Parathyroid adenoma (tissue), 2 donors: ENCODE data around the gene RNF10.

ENCODE experiments used
- H2AFZ ChIP-seq: fragments of 300-600 bp; sonication (generic); one replicate; pipeline ENCODE4 v1.7.0; 2017; ENCODE audit warnings: antibody characterized with exemption, mild to moderate bottlenecking
- H3K27ac ChIP-seq: fragments of 300-600 bp; sonication (generic); one replicate; pipeline ENCODE4 v1.7.0; 2017
- H3K27me3 ChIP-seq: fragments of 300-600 bp; sonication (generic); one replicate; pipeline ENCODE4 v1.7.0; 2017; ENCODE audit warnings: low read length; ENCODE audit not compliant: control insufficient read depth, insufficient read depth
- H3K36me3 ChIP-seq: fragments of 300-600 bp; sonication (generic); one replicate; pipeline ENCODE4 v1.7.0; 2017; ENCODE audit warnings: low read length; ENCODE audit not compliant: control insufficient read depth, insufficient read depth
- H3K4me1 ChIP-seq: fragments of 300-600 bp; sonication (generic); one replicate; pipeline ENCODE4 v1.7.0; 2017; ENCODE audit warnings: control low read depth
- H3K4me2 ChIP-seq: fragments of 300-600 bp; sonication (generic); one replicate; pipeline ENCODE4 v1.7.0; 2017; ENCODE audit warnings: low read length
- H3K4me3 ChIP-seq: fragments of 300-600 bp; sonication (generic); one replicate; pipeline ENCODE4 v1.7.0; 2017; ENCODE audit warnings: low read depth, low read length
- H3K79me2 ChIP-seq: fragments of 300-600 bp; sonication (generic); one replicate; pipeline ENCODE4 v1.7.0; 2017; ENCODE audit warnings: control low read depth
- H3K9ac ChIP-seq: fragments of 300-600 bp; sonication (generic); one replicate; pipeline ENCODE4 v1.7.0; 2017; ENCODE audit warnings: mild to moderate bottlenecking
- H3K9me3 ChIP-seq: fragments of 300-600 bp; sonication (generic); one replicate; pipeline ENCODE4 v1.7.0; 2017; ENCODE audit warnings: low read length; ENCODE audit not compliant: control insufficient read depth
- TF ChIP-seq, protein P1 (sequence below): fragments of 300-600 bp; sonication (generic); IDR thresholded peaks from one replicate; pipeline ENCODE4 v1.7.0; 2017; ENCODE audit warnings: antibody characterized with exemption, mild to moderate bottlenecking
- donor health status: primary hyperparathyroidism.

The RNF10 gene

GRCh38 chr12:120573560-120573959, 39.4 kb downstream of the RNF10 start:
- no peak overlapping the region for H3K4me2 ChIP-seq
- no peaks in the 10 kb centered on the region for H3K36me3 ChIP-seq
- H2AFZ ChIP-seq = no peak overlapping the region
- no peaks in the 10 kb centered on the region for H3K4me1 ChIP-seq
- H3K9me3 ChIP-seq = no peaks in the 10 kb centered on the region
- no peak overlapping the region for H3K9ac ChIP-seq
- no peak overlapping the region for H3K4me3 ChIP-seq
- H3K79me2 ChIP-seq = peaks cover 6% of the 10 kb centered on the region
- no peaks in the 10 kb centered on the region for H3K27me3 ChIP-seq
- TF ChIP-seq, protein P1, sequence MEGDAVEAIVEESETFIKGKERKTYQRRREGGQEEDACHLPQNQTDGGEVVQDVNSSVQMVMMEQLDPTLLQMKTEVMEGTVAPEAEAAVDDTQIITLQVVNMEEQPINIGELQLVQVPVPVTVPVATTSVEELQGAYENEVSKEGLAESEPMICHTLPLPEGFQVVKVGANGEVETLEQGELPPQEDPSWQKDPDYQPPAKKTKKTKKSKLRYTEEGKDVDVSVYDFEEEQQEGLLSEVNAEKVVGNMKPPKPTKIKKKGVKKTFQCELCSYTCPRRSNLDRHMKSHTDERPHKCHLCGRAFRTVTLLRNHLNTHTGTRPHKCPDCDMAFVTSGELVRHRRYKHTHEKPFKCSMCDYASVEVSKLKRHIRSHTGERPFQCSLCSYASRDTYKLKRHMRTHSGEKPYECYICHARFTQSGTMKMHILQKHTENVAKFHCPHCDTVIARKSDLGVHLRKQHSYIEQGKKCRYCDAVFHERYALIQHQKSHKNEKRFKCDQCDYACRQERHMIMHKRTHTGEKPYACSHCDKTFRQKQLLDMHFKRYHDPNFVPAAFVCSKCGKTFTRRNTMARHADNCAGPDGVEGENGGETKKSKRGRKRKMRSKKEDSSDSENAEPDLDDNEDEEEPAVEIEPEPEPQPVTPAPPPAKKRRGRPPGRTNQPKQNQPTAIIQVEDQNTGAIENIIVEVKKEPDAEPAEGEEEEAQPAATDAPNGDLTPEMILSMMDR = no peak
- H3K27ac ChIP-seq = no peak overlapping the region

DNA sequence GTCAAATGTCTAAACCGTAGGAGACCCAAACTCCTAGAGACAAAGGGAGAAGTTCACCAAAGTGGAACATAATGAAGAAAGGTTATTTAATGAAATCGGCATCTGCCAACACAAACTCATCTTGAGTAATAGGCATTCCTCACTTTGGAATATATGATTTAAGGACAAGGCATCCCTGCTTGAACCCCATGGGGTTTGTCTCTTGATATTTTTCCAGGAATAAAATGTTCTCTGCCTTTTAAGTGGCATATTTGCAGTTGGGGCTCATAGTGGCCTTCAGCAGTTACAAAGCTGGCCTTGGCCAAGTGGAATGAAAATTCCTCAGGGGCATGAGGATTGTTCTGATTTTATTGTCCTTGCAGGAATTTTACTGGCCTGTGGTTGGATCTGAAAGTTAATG, 40.0 kb downstream of the RNF10 start:
- no peaks in the 10 kb centered on the region for H3K27me3 ChIP-seq
- no peak overlapping the region for H3K4me2 ChIP-seq
- H3K9ac ChIP-seq = no peak overlapping the region
- H2AFZ ChIP-seq = no peak overlapping the region
- TF ChIP-seq, protein P1 = no peak
- no peaks in the 10 kb centered on the region for H3K36me3 ChIP-seq
- H3K9me3 ChIP-seq = no peaks in the 10 kb centered on the region
- peaks cover 6% of the 10 kb centered on the region for H3K79me2 ChIP-seq
- no peaks in the 10 kb centered on the region for H3K4me1 ChIP-seq
- H3K27ac ChIP-seq = no peak overlapping the region
- H3K4me3 ChIP-seq = no peak overlapping the region

- TF ChIP-seq, protein P1 = no peak
- no peak overlapping the region for H3K27ac ChIP-seq
- no peaks in the 10 kb centered on the region for H3K27me3 ChIP-seq
- no peaks in the 10 kb centered on the region for H3K4me1 ChIP-seq
- H3K9me3 ChIP-seq = no peaks in the 10 kb centered on the region
- peaks cover under 1% of the 10 kb centered on the region for H3K79me2 ChIP-seq
- no peak overlapping the region for H3K9ac ChIP-seq
- no peak overlapping the region for H3K4me3 ChIP-seq
- H3K36me3 ChIP-seq = no peaks in the 10 kb centered on the region
- H2AFZ ChIP-seq = no peak overlapping the region
- H3K4me2 ChIP-seq = no peak overlapping the region
These were observed 45.0 kb downstream of the RNF10 start for GRCh38 chr12:120579179-120579578.

GRCh38 chr12:120580787-120581723, 46.9 kb downstream of the RNF10 start, which contains the start of gene POP5:
POP5 (minus strand) TSS chr12:120581402; CDS start chr12:120581362, 40 bp downstream.
- Histone ChIP-seq H2AFZ (peak within 1 kb of the TSS; percentile 94), H3K9me3 (no peaks in the 10 kb centered on the region), H3K79me2 (no peaks in the 10 kb centered on the region), H3K9ac (peak within 1 kb of the TSS; percentile 43), H3K4me2 (peak within 1 kb of the TSS; percentile 100), H3K36me3 (no peaks in the 10 kb centered on the region), H3K27me3 (no peaks in the 10 kb centered on the region), H3K27ac (peak within 1 kb of the TSS; percentile 62), H3K4me3 (peak within 1 kb of the TSS; percentile 99), H3K4me1 (no peaks in the 10 kb centered on the region)
- TF ChIP-seq, protein P1 = no peak
